Upper lobe of right lung (tissue), 1 donor: ENCODE measurements around the gene SLC12A2. TPM values are rescaled to one million over a fixed set of nuclear protein-coding genes. Genes with fewer than 3 reads are reported as not detected.

Experiments used
- ATAC-seq: fragments of 200-7000 bp; cut with Tn5 transposase; one replicate; pipeline ENCODE4 v1.9.1; 2020; ENCODE audit warnings: mild to moderate bottlenecking, moderate library complexity
- DNase-seq: peaks from one replicate; pipeline ENCODE4 v3.0.0-alpha.2; 2020
- H3K27ac ChIP-seq: fragments of 200-600 bp; one replicate; pipeline ENCODE4 v1.8.0; 2022
- H3K27me3 ChIP-seq: fragments of 200-600 bp; one replicate; pipeline ENCODE4 v1.8.0; 2022; ENCODE audit warnings: mild to moderate bottlenecking
- H3K36me3 ChIP-seq: fragments of 200-600 bp; one replicate; pipeline ENCODE4 v1.8.0; 2022
- H3K4me1 ChIP-seq: fragments of 200-600 bp; one replicate; pipeline ENCODE4 v1.8.0; 2022
- H3K4me3 ChIP-seq: fragments of 200-600 bp; one replicate; pipeline ENCODE4 v1.8.0; 2022; ENCODE audit warnings: mild to moderate bottlenecking
- H3K9me3 ChIP-seq: fragments of 200-600 bp; one replicate; pipeline ENCODE4 v1.8.0; 2022
- CTCF ChIP-seq: fragments of 200-600 bp; IDR thresholded peaks from one replicate; pipeline ENCODE4 v1.8.0; 2022; ENCODE audit warnings: antibody characterized with exemption
- intact Hi-C: fragments of 100-400 bp; cut with DNase I; formaldehyde crosslinking; loops from one replicate; pipeline ENCODE4 v1.11.0; 2022
- total RNA-seq: library from RNA; stranded (reverse); fragmentation: NEBNext Ultra II Directional; extraction: Animal tissue kit (Norgen Biotek cat#: 25700); gene quantifications from one replicate; pipeline ENCODE4 v1.2.1, GENCODE V29; 2021
- donor health status: DM: no; HTN: yes; CAD: no; lungs with severe emphysema.

SLC12A2 gene
- total RNA-seq, 1 donor from 2014 or later, result 23.2 TPM

GRCh38 chr5:128225245-128226030 lies 141.9 kb downstream of the SLC12A2 start:
- H3K36me3 ChIP-seq, result no peaks in the 10 kb centered on the region
- no peak for DNase-seq
- H3K9me3 ChIP-seq, result no peaks in the 10 kb centered on the region
- no peaks in the 10 kb centered on the region for H3K4me1 ChIP-seq
- TF ChIP-seq CTCF, result no peak
- H3K27ac ChIP-seq, result no peak overlapping the region
- intact Hi-C loops, result no loop called here
- no peaks in the 10 kb centered on the region for H3K27me3 ChIP-seq
- no peak overlapping the region for H3K4me3 ChIP-seq
- no peak for ATAC-seq

- Histone ChIP-seq H3K36me3 (no peaks in the 10 kb centered on the region), H3K4me1 (no peaks in the 10 kb centered on the region), H3K9me3 (no peaks in the 10 kb centered on the region), H3K27ac (no peak overlapping the region), H3K27me3 (no peaks in the 10 kb centered on the region), H3K4me3 (no peak overlapping the region)
- intact Hi-C loops, result no loop called here
- DNase-seq (no peak), ATAC-seq (no peak)
- no peak for TF ChIP-seq CTCF
Observed at GRCh38 chr5:128228008-128228407, 144.4 kb downstream of the SLC12A2 start.

GRCh38 chr5:128228521-128228920 lies 145.0 kb downstream of the SLC12A2 start:
- H3K4me1 ChIP-seq, result no peaks in the 10 kb centered on the region
- intact Hi-C loops, result no loop called here
- H3K27me3 ChIP-seq, result no peaks in the 10 kb centered on the region
- H3K27ac ChIP-seq, result no peak overlapping the region
- DNase-seq, result no peak
- TF ChIP-seq CTCF, result no peak
- no peaks in the 10 kb centered on the region for H3K9me3 ChIP-seq
- no peak overlapping the region for H3K4me3 ChIP-seq
- H3K36me3 ChIP-seq, result no peaks in the 10 kb centered on the region
- no peak for ATAC-seq

- H3K9me3 ChIP-seq, result no peaks in the 10 kb centered on the region
- H3K36me3 ChIP-seq, result no peaks in the 10 kb centered on the region
- H3K4me1 ChIP-seq, result no peaks in the 10 kb centered on the region
- DNase-seq, result no peak
- no peak for TF ChIP-seq CTCF
- H3K27ac ChIP-seq, result no peak overlapping the region
- ATAC-seq, result no peak
- intact Hi-C loops, result no loop called here
- H3K27me3 ChIP-seq, result no peaks in the 10 kb centered on the region
- no peak overlapping the region for H3K4me3 ChIP-seq
Observed at GRCh38 chr5:128234928-128235641, 151.5 kb downstream of the SLC12A2 start.

GRCh38 chr5:128236334-128236733 lies 152.8 kb downstream of the SLC12A2 start:
- TF ChIP-seq CTCF, result no peak
- no peaks in the 10 kb centered on the region for H3K4me1 ChIP-seq
- ATAC-seq, result no peak
- DNase-seq, result no peak
- H3K27me3 ChIP-seq, result no peaks in the 10 kb centered on the region
- intact Hi-C loops, result no loop called here
- no peaks in the 10 kb centered on the region for H3K36me3 ChIP-seq
- H3K4me3 ChIP-seq, result no peak overlapping the region
- no peak overlapping the region for H3K27ac ChIP-seq
- H3K9me3 ChIP-seq, result no peaks in the 10 kb centered on the region
